Neural cell (in vitro differentiated cells): ENCODE measurements around the gene GLI3. TPM values are rescaled to one million over a fixed set of nuclear protein-coding genes. Genes with fewer than 3 reads are reported as not detected.

Experiments used
- H2AFZ ChIP-seq: fragments of 200-600, 300-800 bp; sonication (generic), shearing (Covaris generic); 2 replicates; pipeline ENCODE4 v1.6.0; 2014; ENCODE audit warnings: low read depth, mild to moderate bottlenecking, antibody characterized with exemption, low read length, moderate library complexity
- H3F3A ChIP-seq: fragments of 200-600 bp; shearing (Covaris generic); 2 replicates; pipeline ENCODE4 v1.6.1; 2016; ENCODE audit warnings: mild to moderate bottlenecking, moderate library complexity, mixed read lengths, antibody characterized with exemption, low read length; ENCODE audit not compliant: insufficient read depth, poor library complexity, severe bottlenecking
- H3K27ac ChIP-seq: fragments of 200-600, 300-800 bp; sonication (generic), shearing (Covaris generic); 2 replicates; pipeline ENCODE4 v1.5.1; 2014; ENCODE audit warnings: mild to moderate bottlenecking, low read length, moderate library complexity
- H3K27me3 ChIP-seq: fragments of 300-800, 200-600 bp; sonication (generic), shearing (Covaris generic); 2 replicates; pipeline ENCODE4 v1.6.0; 2014; ENCODE audit warnings: mild to moderate bottlenecking, low read depth, low read length, moderate library complexity; ENCODE audit not compliant: insufficient read depth
- H3K36me3 ChIP-seq: fragments of 300-800, 200-600 bp; sonication (generic), shearing (Covaris generic); 2 replicates; pipeline ENCODE4 v1.5.1; 2014; ENCODE audit warnings: mild to moderate bottlenecking, antibody characterized with exemption, low read length, moderate library complexity; ENCODE audit not compliant: insufficient read depth
- H3K4me2 ChIP-seq: fragments of 300-800, 200-600 bp; sonication (generic), shearing (Covaris generic); 2 replicates; pipeline ENCODE4 v1.6.0; 2014; ENCODE audit warnings: mild to moderate bottlenecking, low read length
- H3K4me3 ChIP-seq: fragments of 300-800, 200-600 bp; sonication (generic), shearing (Covaris generic); 2 replicates; pipeline ENCODE4 v1.5.1; 2014; ENCODE audit warnings: mild to moderate bottlenecking, low read length, moderate library complexity
- H3K79me2 ChIP-seq: fragments of 200-600 bp; shearing (Covaris generic); replicated peaks from 2 replicates; pipeline ENCODE4 v1.6.0; 2014; ENCODE audit warnings: mild to moderate bottlenecking, low read length, moderate library complexity; ENCODE audit not compliant: insufficient read depth
- H3K9ac ChIP-seq: fragments of 300-800, 200-600 bp; sonication (generic), shearing (Covaris generic); 2 replicates; pipeline ENCODE4 v1.6.1; 2016; ENCODE audit warnings: mild to moderate bottlenecking, low read length, mixed read lengths
- H3K9me2 ChIP-seq: fragments of 200-600 bp; shearing (Covaris generic); 2 replicates; pipeline ENCODE4 v1.6.1; 2016; ENCODE audit warnings: mild to moderate bottlenecking, low read length, mixed read lengths; ENCODE audit not compliant: insufficient read depth
- H3K9me3 ChIP-seq: fragments of 200-600, 300-800 bp; sonication (generic), shearing (Covaris generic); 2 replicates; pipeline ENCODE4 v1.6.1; 2016; ENCODE audit warnings: mild to moderate bottlenecking, mixed run types, low read length, moderate library complexity, mixed read lengths
- H4K20me1 ChIP-seq: fragments of 200-600 bp; shearing (Covaris generic); 2 replicates; pipeline ENCODE4 v1.6.1; 2016; ENCODE audit warnings: mild to moderate bottlenecking, mixed run types; ENCODE audit not compliant: insufficient read depth
- EP300 ChIP-seq: fragments of 450-650 bp; conservative IDR thresholded peaks from 2 replicates; pipeline ENCODE4 v1.6.1; 2014; ENCODE audit warnings: antibody characterized with exemption, mild to moderate bottlenecking, moderate library complexity; ENCODE audit not compliant: poor library complexity, severe bottlenecking
- EZH2 ChIP-seq: fragments of 200-600, 300-800 bp; shearing (Covaris generic), sonication (generic); IDR thresholded peaks from 2 replicates; pipeline ENCODE4 v1.6.1; 2014; ENCODE audit warnings: antibody characterized with exemption, low read length, borderline replicate concordance, mild to moderate bottlenecking; ENCODE audit not compliant: insufficient read depth, poor library complexity, severe bottlenecking
- MXI1 ChIP-seq: fragments of 450-650 bp; conservative IDR thresholded peaks from 2 replicates; pipeline ENCODE4 v1.6.1; 2014; ENCODE audit warnings: antibody characterized with exemption, mild to moderate bottlenecking; ENCODE audit not compliant: poor library complexity, severe bottlenecking
- POLR2AphosphoS5 ChIP-seq: IDR thresholded peaks from 2 replicates; pipeline ENCODE4 v1.6.1; 2012
- RAD21 ChIP-seq: fragments of 450-650 bp; conservative IDR thresholded peaks from 2 replicates; pipeline ENCODE4 v1.6.1; 2014; ENCODE audit warnings: antibody characterized with exemption, mild to moderate bottlenecking, moderate library complexity
- SMC3 ChIP-seq: fragments of 450-650 bp; conservative IDR thresholded peaks from 2 replicates; pipeline ENCODE4 v1.6.1; 2014; ENCODE audit warnings: antibody characterized with exemption, mild to moderate bottlenecking, moderate library complexity; ENCODE audit not compliant: poor library complexity
- TAF1 ChIP-seq: IDR thresholded peaks from 2 replicates; pipeline ENCODE4 v1.6.1; 2012; ENCODE audit warnings: low read depth
- polyA plus RNA-seq: library from polyadenylated mRNA; depleted of rRNA; stranded (reverse); fragments of >200 nt; gene quantifications from 2 replicates; pipeline ENCODE4 v1.2.3, GENCODE V29; 2014
- TF ChIP-seq, protein P1 (sequence below): fragments of 450-650 bp; IDR thresholded peaks from 2 replicates; pipeline ENCODE4 v1.5.1; 2014; ENCODE audit warnings: antibody characterized with exemption, mild to moderate bottlenecking, moderate library complexity; ENCODE audit not compliant: poor library complexity, severe bottlenecking
- TF ChIP-seq, protein P2 (sequence below): IDR thresholded peaks from 2 replicates; pipeline ENCODE4 v1.6.1; 2012; ENCODE audit warnings: borderline replicate concordance

GLI3 gene
- polyA plus RNA-seq, 1 donor from 2014 or later = 0.19 TPM

DNA sequence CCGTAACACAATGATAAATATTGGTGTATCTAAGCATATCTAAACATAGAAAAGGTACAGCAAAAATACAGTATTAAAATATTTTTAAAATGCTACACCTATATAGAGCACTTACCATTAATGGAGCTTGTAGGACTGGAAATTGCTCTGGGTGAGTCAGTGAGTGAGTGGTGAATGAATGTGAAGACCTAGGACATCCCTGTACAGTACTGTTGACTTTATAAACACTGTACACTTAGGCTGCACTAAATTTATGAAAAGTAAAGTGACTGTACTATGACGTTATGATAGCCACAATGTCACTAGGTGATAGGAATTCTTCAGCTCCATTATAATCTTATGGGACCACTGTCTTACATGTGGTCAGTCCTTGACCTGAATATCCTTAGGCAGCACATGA is 147.0 kb downstream of the GLI3 start:
- Histone ChIP-seq H3F3A (no peaks in the 10 kb centered on the region), H3K4me3 (no peak overlapping the region), H3K27me3 (peaks cover 18% of the 10 kb centered on the region), H3K9me3 (no peaks in the 10 kb centered on the region), H3K4me2 (no peak overlapping the region), H3K79me2 (peaks cover 93% of the 10 kb centered on the region), H3K27ac (no peak overlapping the region), H2AFZ (no peak overlapping the region), H3K36me3 (no peaks in the 10 kb centered on the region), H3K9ac (no peak overlapping the region), H4K20me1 (no peaks in the 10 kb centered on the region), H3K9me2 (no peaks in the 10 kb centered on the region)
- no peak for TF ChIP-seq SMC3
- no peak for TF ChIP-seq MXI1
- TF ChIP-seq, protein P1, sequence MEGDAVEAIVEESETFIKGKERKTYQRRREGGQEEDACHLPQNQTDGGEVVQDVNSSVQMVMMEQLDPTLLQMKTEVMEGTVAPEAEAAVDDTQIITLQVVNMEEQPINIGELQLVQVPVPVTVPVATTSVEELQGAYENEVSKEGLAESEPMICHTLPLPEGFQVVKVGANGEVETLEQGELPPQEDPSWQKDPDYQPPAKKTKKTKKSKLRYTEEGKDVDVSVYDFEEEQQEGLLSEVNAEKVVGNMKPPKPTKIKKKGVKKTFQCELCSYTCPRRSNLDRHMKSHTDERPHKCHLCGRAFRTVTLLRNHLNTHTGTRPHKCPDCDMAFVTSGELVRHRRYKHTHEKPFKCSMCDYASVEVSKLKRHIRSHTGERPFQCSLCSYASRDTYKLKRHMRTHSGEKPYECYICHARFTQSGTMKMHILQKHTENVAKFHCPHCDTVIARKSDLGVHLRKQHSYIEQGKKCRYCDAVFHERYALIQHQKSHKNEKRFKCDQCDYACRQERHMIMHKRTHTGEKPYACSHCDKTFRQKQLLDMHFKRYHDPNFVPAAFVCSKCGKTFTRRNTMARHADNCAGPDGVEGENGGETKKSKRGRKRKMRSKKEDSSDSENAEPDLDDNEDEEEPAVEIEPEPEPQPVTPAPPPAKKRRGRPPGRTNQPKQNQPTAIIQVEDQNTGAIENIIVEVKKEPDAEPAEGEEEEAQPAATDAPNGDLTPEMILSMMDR = no peak
- TF ChIP-seq, protein P2, sequence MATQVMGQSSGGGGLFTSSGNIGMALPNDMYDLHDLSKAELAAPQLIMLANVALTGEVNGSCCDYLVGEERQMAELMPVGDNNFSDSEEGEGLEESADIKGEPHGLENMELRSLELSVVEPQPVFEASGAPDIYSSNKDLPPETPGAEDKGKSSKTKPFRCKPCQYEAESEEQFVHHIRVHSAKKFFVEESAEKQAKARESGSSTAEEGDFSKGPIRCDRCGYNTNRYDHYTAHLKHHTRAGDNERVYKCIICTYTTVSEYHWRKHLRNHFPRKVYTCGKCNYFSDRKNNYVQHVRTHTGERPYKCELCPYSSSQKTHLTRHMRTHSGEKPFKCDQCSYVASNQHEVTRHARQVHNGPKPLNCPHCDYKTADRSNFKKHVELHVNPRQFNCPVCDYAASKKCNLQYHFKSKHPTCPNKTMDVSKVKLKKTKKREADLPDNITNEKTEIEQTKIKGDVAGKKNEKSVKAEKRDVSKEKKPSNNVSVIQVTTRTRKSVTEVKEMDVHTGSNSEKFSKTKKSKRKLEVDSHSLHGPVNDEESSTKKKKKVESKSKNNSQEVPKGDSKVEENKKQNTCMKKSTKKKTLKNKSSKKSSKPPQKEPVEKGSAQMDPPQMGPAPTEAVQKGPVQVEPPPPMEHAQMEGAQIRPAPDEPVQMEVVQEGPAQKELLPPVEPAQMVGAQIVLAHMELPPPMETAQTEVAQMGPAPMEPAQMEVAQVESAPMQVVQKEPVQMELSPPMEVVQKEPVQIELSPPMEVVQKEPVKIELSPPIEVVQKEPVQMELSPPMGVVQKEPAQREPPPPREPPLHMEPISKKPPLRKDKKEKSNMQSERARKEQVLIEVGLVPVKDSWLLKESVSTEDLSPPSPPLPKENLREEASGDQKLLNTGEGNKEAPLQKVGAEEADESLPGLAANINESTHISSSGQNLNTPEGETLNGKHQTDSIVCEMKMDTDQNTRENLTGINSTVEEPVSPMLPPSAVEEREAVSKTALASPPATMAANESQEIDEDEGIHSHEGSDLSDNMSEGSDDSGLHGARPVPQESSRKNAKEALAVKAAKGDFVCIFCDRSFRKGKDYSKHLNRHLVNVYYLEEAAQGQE = no peak
- no peak for TF ChIP-seq EZH2
- no peak for TF ChIP-seq TAF1
- no peak for TF ChIP-seq POLR2AphosphoS5
- no peak for TF ChIP-seq RAD21

DNA sequence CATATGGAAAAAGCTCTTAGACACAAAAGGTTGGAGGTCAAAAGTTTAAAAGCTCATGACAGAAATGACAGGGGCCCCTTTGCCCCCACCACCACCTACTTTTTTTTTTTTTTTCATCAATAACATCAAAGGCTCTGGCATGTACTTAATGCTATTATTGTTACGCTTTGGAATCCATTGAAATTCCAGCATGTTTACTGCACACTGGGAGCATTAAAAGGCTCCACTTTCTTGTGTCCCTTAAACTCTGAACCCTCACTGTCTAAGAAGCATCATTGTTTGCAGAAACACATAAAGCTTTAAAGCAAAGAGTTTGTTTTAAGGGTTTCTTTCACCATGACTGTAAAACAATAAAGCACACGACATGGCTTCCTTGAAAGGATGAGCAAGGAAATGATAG is 149.4 kb downstream of the GLI3 start:
- Histone ChIP-seq H4K20me1 (no peaks in the 10 kb centered on the region), H3F3A (no peaks in the 10 kb centered on the region), H3K27me3 (peaks cover 17% of the 10 kb centered on the region), H3K36me3 (no peaks in the 10 kb centered on the region), H3K9me2 (no peaks in the 10 kb centered on the region), H2AFZ (no peak overlapping the region), H3K27ac (no peak overlapping the region), H3K4me2 (no peak overlapping the region), H3K9ac (no peak overlapping the region), H3K9me3 (no peaks in the 10 kb centered on the region), H3K79me2 (peaks cover 98% of the 10 kb centered on the region), H3K4me3 (no peak overlapping the region)
- no peak for TF ChIP-seq SMC3
- TF ChIP-seq, protein P1 = no peak
- no peak for TF ChIP-seq POLR2AphosphoS5
- no peak for TF ChIP-seq EZH2
- no peak for TF ChIP-seq TAF1
- TF ChIP-seq RAD21 = no peak
- no peak for TF ChIP-seq EP300
- TF ChIP-seq MXI1 = no peak
- TF ChIP-seq, protein P2 = no peak
